Measurements from ENCODE around the gene ALG11. TPM values are rescaled to one million over a fixed set of nuclear protein-coding genes. Genes with fewer than 3 reads are reported as not detected.
"Not testable (repeated sequence)": the region's sequence is repeated elsewhere in the genome, so short reads cannot be mapped to it uniquely, and the experiment has no call there.

ALG11 gene
- polyA plus RNA-seq, 1 donor = 19.8 TPM

GRCh38 chr13:52027832-52028231 is 15.6 kb downstream of the ALG11 start:
- DNase-seq (ENCODE audit: low read depth) = no peak

GRCh38 chr13:52029569-52029968 is 17.4 kb downstream of the ALG11 start:
- no peak for DNase-seq (ENCODE audit: low read depth)

- DNase-seq (ENCODE audit: low read depth) = not testable (repeated sequence)
Measured at GRCh38 chr13:52030401-52030800, 18.2 kb downstream of the ALG11 start.

- no peak for DNase-seq (ENCODE audit: low read depth)
Measured at GRCh38 chr13:52033039-52033438, 20.8 kb downstream of the ALG11 start.

GRCh38 chr13:52034616-52035226 is 22.5 kb downstream of the ALG11 start:
- DNase-seq (ENCODE audit: low read depth) = no peak

- DNase-seq (ENCODE audit: low read depth) = no peak
Measured at GRCh38 chr13:52036037-52036436, 23.8 kb downstream of the ALG11 start.

GRCh38 chr13:52043675-52044074 is 31.5 kb downstream of the ALG11 start:
- DNase-seq (ENCODE audit: low read depth) = no peak

GRCh38 chr13:52047463-52047862 is 35.3 kb downstream of the ALG11 start:
- DNase-seq (ENCODE audit: low read depth) = no peak

GRCh38 chr13:52048516-52048915 is 36.3 kb downstream of the ALG11 start:
- DNase-seq (ENCODE audit: low read depth) = no peak

GRCh38 chr13:52051400-52051799 is 39.2 kb downstream of the ALG11 start:
- no peak for DNase-seq (ENCODE audit: low read depth)

- DNase-seq (ENCODE audit: low read depth) = no peak
Measured at GRCh38 chr13:52053460-52053859, 41.3 kb downstream of the ALG11 start.

GRCh38 chr13:52061064-52061463 is 48.9 kb downstream of the ALG11 start:
- not testable (repeated sequence) for DNase-seq (ENCODE audit: low read depth)

- DNase-seq (ENCODE audit: low read depth) = no peak
Measured at GRCh38 chr13:52061587-52061986, 49.4 kb downstream of the ALG11 start.

GRCh38 chr13:52067237-52067636 is 55.0 kb downstream of the ALG11 start:
- DNase-seq (ENCODE audit: low read depth) = no peak

GRCh38 chr13:52070929-52071523 is 58.8 kb downstream of the ALG11 start:
- DNase-seq (ENCODE audit: low read depth) = no peak

Other genes starting within 250 kb of the ALG11 start
- gene DHRS12, start 208.2 kb upstream of the ALG11 start, polyA plus RNA-seq (ENCODE audit: insufficient read length) = 14.8 TPM
- gene TMEM272, start 167.2 kb upstream of the ALG11 start, polyA plus RNA-seq (ENCODE audit: insufficient read length) = 0.29 TPM
- not detected for gene CCDC70, start 150.4 kb upstream of the ALG11 start, polyA plus RNA-seq (ENCODE audit: insufficient read length)
- 4.6 TPM for gene ATP7B, start 948 bp upstream of the ALG11 start, polyA plus RNA-seq (ENCODE audit: insufficient read length)
- gene UTP14C, start 12.3 kb downstream of the ALG11 start, polyA plus RNA-seq (ENCODE audit: insufficient read length) = 21.2 TPM
- 1.0 TPM for gene NEK5, start 116.7 kb downstream of the ALG11 start, polyA plus RNA-seq (ENCODE audit: insufficient read length)
- 16.5 TPM for gene NEK3, start 147.2 kb downstream of the ALG11 start, polyA plus RNA-seq (ENCODE audit: insufficient read length)

All from forelimb muscle (tissue), 1 donor.